HG02885 (cell line): ENCODE results near the gene TEX14.
"Not testable (repeated sequence)": the region's sequence is repeated elsewhere in the genome, so short reads cannot be mapped to it uniquely, and the experiment has no call there.

ENCODE experiments used
- ATAC-seq: cut with Tn5 transposase; IDR thresholded peaks from one replicate; pipeline ENCODE4 v1.9.1; 2021; ENCODE audit warnings: mild to moderate bottlenecking; ENCODE audit not compliant: unreplicated experiment, poor library complexity

Gene TEX14

DNA sequence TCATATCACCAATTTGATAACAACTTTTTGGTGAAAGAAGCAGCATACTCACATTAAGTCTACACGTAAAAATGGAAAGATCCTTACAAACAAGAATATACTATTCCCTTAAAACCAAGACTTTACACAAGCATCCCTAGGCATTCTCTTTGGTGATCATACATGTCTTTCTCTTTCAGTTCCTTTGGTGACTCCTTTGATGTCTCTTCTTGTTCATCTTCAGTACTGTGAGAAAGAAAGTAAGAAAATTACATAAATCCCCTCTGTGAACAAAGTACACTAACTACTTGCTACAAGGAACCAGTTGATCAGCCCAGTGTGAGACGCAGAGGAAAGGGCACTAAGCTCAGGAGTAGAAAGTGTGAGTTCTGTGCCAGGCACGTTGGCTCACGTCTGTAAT is 117.8 kb downstream of the TEX14 start:
- ATAC-seq: no peak

DNA sequence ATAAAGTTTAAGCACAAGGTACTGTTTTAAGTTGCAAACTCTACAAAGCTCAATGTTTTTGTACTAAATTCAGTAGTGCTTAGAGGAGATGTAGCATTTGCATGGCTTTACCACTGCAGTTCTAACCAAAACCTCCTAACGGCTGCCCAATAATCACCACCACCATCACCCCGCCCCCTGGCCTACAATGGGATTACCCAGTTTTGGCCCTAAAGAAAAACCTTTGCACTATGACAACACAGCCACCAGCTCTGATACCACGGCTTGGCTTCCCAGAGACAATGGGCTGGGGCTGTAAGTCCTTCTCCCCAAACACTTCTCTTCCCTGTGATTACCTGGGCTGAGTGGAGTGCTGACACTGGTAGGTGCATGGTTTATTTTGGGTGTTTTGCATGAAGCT is 119.0 kb downstream of the TEX14 start:
- ATAC-seq: no peak

DNA sequence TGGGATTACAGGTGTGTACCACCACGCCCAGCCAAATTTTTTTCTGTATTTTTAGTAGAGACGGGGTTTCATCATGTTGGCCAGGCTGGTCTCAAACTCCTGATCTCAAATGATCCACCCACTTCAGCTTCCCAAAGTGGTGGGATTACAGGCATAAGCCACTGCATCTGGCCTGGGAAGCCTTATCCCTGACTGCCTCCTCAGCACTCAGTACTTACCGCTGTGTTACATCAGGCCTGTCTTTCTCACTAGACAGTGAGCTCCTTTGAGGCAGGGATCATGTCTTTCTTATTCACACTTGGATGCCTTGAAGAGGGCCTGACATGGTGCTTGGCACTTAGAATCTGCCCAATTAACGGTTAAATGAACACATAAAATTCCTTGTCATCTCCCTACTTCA is 121.1 kb downstream of the TEX14 start:
- ATAC-seq: no peak

DNA sequence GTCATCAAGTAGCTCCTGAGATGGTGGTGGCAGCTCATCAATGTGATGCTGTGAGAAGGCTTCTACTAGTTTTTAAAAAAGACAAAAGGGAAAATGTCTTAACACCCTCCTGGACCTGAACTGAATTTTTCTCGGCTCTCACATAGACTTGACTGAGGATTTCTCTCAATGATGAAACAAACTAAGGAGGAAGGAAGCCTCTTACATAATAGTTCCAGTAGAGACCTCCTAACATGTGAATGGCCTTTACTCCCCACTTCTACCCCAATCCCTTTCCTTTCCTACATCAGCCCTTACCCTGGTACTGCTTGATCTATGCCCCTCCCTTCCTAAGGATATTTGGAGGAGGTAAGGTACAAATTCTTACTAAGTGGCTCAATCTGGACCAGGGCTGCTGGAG is 122.6 kb downstream of the TEX14 start:
- ATAC-seq: no peak

DNA sequence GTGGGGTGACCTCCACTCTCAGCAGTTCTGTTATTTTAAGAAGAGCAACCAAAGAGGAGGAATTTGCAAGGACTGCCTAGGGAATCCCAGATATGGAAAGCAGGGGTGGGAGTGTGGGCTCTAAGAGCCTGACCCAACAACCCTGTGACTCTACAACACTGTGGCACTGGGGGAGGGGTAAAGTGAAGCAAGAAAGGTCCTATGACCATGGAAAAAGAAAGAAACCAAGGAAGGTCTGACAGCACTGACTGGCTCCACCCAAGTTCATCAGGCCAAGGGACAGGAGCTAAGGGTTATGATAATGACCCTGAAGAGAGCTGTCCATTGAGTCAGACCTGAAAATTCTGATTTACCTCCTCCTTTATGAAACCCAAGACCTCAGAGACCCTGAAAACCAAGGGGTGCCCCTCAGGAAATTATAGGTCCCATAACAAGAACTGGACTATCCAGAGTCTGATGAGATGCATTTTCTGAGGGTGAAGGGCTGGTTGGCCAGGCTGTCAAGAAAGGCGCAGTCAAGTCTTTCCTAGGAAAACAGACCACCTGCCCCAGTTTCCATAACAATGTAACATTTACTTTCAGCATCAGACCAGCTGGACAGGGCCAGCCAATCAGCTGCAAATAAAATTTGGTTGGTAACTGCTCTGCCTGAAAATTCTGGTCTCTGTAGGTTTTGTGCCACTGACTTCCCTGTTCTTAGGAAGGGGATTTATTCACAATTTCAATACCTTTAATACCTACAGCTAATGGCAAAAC is 123.6 kb downstream of the TEX14 start:
- ATAC-seq: no peak

DNA sequence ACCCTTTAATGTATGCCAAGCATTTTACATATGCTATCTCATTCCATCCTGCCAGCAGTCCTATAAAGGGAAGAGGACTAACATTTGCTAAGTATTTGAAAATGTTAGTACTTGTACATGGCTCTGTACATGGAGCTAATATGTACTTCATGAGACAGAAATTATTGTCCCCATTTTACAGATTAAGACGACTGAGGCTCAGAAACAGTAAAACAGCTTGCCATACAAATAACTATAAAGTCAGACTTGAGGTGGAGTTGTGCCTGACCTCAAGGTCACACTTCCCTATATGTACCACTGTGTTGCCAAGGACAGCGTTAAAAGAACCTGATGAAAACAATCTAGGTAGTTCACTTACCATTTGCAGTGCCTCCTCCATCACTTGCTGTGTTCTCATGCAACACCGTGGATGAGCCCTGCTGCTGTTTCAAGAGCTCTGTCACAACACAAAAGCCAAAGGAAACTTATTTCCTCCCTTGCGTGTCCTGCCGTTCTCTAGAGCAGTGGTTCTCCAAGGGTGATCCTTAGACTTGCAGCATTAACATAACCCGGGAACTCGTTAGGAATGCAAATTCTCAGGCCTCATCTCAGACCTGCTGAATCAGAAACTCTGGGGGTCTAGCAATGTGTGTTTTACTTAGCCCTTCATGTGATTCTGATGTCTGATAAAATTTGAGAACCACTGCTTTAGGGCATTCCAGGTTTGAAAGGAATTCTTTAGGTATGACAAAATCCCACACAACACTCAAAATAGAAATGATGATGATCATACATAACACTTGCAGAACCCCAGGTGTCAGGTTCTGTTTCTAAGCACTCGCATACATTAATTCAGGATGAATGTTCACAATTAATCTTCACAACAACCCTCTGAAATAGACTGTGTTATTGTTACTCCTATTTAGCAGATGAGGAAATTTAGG is 126.2 kb downstream of the TEX14 start:
- ATAC-seq: no peak

DNA sequence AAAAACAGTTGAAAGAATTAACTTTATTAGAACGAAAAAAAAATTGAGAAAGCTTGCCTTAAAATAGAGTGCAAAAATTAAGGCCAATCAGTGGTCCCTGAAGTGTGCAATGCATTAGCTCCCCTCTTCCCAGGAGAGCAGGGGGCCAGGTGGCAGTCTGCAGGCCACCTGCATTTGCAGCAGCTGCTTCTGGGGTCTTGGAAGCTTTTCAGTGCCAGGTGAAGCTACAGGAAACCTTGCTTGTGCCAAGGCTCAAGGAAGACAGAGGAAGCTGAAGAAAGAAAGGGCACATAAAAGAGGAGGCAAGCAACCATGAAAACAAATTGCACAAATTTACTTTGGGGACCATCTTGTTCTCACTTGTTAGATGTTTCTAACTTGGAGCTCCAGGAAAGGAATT is 126.9 kb downstream of the TEX14 start:
- no peak for ATAC-seq

DNA sequence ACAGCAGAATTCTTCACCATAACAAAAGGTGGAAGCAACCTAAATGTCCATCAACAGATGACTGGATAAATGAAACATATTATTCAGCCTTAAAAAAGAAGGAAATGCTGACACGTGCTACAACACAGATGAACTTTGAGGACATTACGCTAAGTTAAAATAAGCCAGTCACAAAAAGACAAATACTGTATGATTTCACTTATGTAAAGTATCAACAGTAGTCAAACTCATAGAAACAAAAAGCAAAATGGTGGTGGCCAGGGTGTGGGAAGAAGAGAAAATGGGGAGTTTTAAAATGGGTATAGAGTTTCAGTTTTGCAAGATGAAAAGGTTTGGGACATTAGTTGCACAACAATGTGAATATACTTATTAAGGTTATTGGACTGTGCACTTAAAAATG is 127.6 kb downstream of the TEX14 start:
- no peak for ATAC-seq

DNA sequence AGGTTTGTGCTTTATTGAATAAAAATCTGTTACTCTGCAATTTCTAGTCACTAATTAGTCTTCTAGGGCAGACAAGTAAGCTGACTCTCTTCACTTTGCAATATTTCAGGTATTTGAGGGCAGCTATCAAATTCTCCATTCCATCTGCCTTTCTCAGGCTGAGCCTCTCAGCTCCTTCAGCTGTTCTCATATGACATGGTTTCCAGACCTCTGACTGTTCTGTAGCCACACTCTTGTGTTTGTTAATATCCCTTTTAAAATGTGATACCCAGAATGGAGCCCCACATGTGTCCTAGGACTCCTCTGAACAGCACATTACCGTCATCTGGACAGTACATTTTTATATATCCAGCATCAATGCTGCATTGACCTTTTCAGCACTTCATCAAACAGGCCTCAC is 131.3 kb downstream of the TEX14 start:
- ATAC-seq: no peak

DNA sequence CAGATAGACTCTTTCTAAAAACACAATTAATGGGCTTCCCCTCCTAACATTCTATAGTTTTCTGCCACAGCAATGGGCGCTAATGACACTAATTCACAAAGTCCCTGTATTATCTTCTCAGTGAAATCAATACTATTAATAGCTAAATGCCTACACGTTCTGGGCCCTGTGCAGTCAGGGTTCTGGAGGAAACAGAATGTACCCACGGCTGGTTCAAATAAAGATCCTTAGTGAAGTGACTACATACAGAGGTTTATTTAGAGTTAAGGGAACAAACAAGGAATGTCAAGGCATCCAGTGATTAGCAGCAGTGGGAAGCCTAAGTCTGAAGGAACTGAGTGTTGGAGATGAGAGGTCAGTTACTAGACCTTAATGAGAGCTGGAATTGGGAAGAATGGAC is 133.9 kb downstream of the TEX14 start:
- ATAC-seq: no peak

DNA sequence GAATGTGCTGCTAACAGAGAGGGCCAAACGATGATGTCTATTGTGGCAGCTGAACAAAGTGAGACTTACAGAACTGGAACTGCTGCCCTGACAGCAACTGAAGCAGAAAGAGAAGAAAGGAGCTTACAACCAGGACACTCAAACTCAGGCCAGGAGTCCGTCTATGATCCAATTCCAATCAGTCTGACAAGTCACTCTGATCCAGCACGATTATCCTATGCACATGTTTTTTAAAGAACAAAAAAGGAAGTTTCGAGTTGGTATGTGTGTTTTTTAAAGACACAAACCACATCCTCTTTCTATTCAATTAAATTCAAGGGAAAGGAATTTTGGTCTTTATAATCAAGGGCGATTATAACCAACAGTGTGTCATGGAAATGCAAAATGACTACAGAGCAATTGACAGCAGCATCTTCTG is 135.0 kb downstream of the TEX14 start:
- no peak for ATAC-seq

DNA sequence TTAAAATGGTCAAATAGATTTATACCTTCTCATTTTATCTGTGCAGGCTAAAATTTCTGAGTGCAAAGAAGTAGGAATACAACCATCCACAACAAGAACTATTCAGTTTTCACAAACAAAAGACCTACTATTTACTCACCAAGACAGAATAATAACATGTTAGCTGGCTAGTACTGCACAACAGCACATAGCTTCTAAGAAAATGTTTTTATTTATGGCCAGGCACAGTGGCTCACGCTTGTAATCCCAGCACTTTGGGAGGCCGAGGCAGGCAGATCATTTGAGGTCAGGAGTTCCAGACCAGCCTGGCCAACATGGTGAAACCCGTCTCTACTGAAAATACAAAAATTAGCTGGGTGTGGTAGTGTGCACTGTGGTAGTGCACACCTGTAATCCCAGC is 136.7 kb downstream of the TEX14 start:
- not testable (repeated sequence) for ATAC-seq

DNA sequence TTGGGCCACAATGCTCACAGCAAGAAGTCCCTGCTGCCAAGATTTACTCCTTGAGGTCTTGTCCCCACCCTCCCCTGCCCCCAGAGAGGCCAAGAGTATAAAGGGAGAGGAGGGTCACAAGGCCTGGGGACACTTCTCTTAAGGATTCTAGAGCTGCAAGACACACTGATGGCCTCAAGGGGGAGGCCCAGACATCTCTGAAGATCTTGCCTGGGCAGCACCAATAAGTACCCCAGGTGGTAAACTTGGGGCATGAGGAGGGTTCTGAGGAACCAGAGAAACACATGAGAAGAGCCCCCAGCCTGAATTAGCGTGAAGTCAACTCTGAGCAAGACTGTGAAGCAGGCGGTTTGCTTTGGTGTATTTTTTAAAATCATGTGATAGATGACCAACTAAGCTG is 150.6 kb downstream of the TEX14 start:
- ATAC-seq: no peak

DNA sequence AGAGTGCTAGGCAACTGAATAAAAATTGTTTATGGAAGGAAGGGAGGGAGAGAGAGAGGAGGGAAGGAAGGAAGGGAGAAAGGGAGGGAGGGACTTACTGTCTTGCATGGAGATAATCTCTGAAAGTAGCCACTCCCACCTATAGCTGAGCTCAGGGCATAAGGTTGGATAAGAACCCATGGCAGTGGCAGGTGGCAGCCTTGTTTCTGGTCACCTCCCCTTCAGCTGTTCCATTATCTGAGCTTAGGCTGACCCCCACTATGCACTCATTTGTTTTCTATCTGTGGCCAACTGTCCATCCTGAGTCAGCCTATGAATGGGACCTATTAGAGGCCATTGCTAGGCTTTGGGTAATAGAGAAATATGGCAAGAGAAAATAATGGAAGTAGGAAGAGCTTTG is 152.1 kb downstream of the TEX14 start:
- no peak for ATAC-seq

DNA sequence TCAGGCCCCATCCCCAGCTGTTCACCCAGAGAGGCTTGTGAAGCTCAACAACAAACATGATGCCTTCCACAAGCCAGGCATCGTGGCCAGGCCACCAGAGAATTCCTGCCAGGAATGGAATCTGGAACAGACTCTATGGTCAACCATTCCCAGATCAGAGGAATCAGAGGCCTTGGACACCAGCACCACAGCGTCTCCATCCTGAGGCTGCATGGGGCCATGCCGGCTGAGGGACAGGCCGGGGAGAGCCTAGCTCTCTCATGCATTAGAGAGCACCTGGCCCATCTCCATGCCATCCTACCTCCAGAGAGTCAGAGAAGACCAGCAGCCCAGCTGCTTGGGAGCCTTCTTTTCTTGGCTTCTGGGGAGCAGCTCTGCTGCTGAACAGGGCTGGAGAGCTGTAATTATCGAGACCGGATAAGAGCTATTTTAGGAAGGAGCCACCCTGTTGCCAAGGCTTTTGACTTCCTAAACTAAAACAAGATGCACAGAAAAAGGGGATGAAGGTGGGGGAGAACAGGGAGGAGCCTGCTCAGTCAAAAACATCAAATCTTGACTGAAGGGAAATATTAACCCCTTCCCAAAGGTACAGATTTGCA is 152.9 kb downstream of the TEX14 start:
- ATAC-seq: no peak

DNA sequence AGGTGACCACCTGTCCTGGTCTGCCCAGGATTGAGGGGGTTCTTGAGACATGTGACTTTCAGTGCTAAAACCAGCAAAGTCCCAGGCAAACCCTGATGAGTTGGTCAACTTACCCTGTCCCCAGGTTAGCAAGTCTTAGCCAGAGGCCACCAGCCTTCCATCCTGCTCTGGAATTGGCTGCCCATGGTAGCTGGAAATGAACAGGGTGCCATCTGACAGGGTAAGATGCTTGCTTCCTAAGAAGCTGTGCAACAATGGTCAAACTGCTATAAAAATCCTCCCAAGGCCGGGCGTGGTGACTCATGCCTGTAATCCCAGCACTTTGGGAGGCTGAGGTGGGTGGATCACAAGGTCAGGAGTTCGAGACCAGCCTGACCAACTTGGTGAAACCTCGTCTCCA is 154.6 kb downstream of the TEX14 start:
- ATAC-seq: no peak

DNA sequence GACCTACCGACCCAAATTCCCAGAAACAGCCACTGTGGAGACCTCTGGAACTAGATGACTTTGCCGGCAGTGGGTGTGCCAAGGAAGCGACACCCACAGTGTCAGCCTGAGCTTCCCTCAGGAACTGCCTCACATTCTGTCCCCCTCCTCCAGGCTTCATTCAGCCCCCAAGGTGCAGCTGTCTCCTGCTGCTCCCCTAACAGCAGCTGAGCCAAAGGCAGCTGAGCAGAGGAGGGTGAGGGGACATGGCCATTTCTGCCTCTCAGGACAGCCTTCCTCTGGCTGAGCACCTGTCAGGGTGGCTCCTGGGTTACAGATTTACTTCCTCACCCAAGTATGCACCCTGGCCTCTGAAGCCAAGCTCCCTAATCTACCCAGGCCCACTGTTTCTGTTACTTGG is 155.3 kb downstream of the TEX14 start:
- no peak for ATAC-seq

DNA sequence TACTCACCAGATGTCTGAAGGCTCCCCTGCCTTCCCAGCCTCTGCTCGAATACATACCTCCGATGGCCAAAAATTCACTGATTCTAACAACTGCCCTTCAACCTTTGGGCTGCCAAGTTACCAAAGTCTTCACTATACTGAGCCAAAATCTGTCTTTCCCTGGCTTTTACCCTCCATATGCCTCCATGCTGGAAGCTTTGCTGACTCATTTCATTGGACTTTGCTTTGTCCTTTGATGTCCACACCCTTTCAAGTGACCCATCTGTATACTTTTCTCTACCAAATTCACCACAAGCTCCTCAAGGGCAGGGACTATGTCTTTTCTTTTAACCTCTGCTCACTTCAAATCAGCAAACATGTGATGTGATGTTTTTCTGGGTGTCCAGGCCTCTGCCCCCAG is 156.4 kb downstream of the TEX14 start:
- no peak for ATAC-seq

DNA sequence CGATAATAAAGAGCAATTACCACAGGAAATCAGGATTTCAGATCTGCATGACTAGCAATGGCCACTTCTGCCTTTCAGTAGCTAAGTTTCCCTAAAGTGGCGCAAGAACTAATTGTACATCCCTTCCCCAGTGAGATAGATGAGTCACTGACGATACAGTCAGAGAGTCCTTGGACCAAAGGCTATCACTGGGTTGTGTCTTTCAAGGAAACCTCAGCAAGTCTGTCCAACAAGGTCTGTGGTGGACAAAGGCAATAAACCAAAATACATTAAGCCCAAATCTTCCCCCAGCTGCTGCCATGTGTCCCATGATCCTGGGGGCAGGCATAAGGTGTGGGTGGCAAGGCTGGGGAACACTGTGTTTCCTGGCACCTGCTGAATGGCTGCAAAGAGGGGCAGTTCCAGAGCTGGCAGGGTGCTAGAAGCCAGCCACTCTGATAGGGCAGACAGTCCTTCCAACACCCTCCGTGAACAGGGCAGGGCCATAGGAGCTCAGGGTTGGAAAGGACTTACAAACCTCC is 156.9 kb downstream of the TEX14 start:
- ATAC-seq: no peak

DNA sequence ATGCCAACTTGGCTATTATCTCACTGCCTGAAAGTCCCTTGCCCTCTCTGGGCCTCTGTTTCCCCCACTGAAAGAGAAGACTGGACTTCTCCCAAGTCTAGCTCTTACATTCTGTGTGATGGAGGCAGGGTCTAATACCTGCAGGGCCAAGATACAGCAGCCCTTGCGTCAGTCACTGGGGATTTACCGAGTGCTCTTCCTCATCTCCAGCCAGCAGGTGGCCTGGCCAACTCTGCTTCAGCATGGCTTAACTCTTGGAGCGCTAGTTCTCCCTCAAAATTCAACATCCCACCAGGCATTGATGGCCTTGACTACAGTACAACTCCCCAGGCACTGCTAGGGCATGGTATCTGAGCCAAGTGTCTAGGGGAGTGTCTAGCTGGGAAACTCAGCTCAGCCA is 157.5 kb downstream of the TEX14 start:
- ATAC-seq: no peak

DNA sequence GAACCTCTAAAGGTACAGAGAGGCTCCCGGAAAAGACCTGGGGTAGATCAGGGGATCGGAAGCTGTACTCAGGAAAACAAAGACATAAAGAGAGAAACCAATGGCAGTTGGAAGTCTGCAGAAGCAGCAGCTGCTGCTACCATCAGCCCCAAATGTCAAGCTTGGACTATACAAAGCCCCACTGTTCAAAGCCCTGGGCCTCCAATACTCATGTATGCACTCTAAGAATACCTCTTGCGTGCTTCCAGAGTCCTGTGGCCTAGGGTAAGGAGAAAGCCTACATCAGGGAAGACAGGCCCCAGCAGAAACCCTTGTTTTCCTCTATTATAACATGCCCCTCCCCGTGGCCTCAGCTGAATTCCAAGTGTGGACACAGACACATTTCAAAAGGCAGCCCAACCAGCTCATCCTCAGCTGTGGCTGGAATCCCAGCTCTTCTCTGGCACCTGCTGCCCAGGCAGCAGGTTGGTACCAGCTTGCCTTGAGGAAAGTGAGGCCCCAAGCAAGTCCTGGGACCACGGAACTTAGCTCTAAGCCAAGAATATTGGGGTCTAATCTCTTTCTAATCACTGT is 158.1 kb downstream of the TEX14 start:
- ATAC-seq: no peak
